HEK293T (cell line): ENCODE results near the gene APBA2.

Source experiments
- ARNT ChIP-seq: fragments of 450-650 bp; IDR thresholded peaks from 2 replicates; pipeline ENCODE4 v1.6.1; 2017; ENCODE audit warnings: mild to moderate bottlenecking
- CTBP1 ChIP-seq: fragments of 450-650 bp; IDR thresholded peaks from 2 replicates; pipeline ENCODE4 v1.6.1; 2016; ENCODE audit warnings: borderline replicate concordance
- ELF4 ChIP-seq: fragments of 450-650 bp; IDR thresholded peaks from 2 replicates; pipeline ENCODE4 v1.6.1; 2017; ENCODE audit warnings: antibody characterized with exemption
- FOXK2 ChIP-seq: fragments of 450-650 bp; IDR thresholded peaks from 2 replicates; pipeline ENCODE4 v1.6.1; 2016; ENCODE audit warnings: mild to moderate bottlenecking
- FOXM1 ChIP-seq: fragments of 450-650 bp; IDR thresholded peaks from 2 replicates; pipeline ENCODE4 v1.6.1; 2017; ENCODE audit warnings: mild to moderate bottlenecking, borderline replicate concordance
- HDGF ChIP-seq: fragments of 450-650 bp; IDR thresholded peaks from 2 replicates; pipeline ENCODE4 v1.6.1; 2017; ENCODE audit warnings: antibody characterized with exemption, borderline replicate concordance
- L3MBTL2 ChIP-seq: fragments of 450-650 bp; conservative IDR thresholded peaks from 2 replicates; pipeline ENCODE4 v1.6.1; 2016; ENCODE audit warnings: mild to moderate bottlenecking
- TARDBP ChIP-seq: fragments of 450-650 bp; IDR thresholded peaks from 2 replicates; pipeline ENCODE4 v1.6.1; 2016
- TF ChIP-seq, protein P1 (sequence below): fragments of 450-650 bp; IDR thresholded peaks from 2 replicates; pipeline ENCODE4 v1.6.1; 2016

DNA sequence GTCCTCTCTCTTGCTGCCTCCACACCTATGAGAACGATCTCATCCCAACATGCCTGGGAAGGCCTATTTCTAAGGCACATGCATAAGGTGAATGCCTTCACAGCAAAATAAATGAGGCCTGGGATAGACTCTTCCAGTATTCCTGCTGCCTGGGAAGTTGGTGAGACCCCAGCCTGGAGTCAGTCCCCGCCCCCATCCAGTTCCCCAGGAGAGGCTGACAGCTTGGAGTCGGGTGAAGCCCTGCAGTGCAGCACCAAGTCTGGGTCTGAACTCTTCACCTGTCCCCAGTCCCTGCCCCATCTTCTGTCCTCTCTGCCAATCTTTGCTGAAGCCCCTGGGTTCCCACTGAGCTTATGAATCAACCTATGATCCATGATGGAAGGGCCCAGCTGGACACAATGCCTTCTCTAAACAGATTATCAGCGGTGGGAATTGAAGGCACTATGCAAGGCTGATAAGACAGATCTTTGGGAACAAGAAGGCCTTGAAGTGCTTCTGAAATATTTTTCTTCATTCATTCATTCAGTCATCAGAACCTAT is 10.2 kb upstream of the APBA2 start:
- TF ChIP-seq, protein P1, sequence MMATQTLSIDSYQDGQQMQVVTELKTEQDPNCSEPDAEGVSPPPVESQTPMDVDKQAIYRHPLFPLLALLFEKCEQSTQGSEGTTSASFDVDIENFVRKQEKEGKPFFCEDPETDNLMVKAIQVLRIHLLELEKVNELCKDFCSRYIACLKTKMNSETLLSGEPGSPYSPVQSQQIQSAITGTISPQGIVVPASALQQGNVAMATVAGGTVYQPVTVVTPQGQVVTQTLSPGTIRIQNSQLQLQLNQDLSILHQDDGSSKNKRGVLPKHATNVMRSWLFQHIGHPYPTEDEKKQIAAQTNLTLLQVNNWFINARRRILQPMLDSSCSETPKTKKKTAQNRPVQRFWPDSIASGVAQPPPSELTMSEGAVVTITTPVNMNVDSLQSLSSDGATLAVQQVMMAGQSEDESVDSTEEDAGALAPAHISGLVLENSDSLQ: no peak
- no peak for TF ChIP-seq FOXM1
- no peak for TF ChIP-seq FOXK2
- TF ChIP-seq TARDBP: no peak
- no peak for TF ChIP-seq CTBP1
- TF ChIP-seq HDGF: no peak
- TF ChIP-seq ELF4: no peak
- no peak for TF ChIP-seq ARNT
- TF ChIP-seq L3MBTL2: no peak
